H1 (cell line): Measurements from ENCODE around the gene GMEB2. TPM values are rescaled to one million over a fixed set of nuclear protein-coding genes. Genes with fewer than 3 reads are reported as not detected.

ENCODE experiments used
- CTCF ChIA-PET: fragments of 300-600 bp; sonication (Branson Sonifier 250); formaldehyde crosslinking; loops from one replicate; lab custom pipeline; 2021; ENCODE audit not compliant: partially characterized antibody; lab: Charles Lee
- POLR2A ChIA-PET: fragments of 300-600 bp; sonication (Branson Sonifier 250); formaldehyde crosslinking; loops from one replicate; lab custom pipeline; 2021; ENCODE audit warnings: inconsistent platforms; ENCODE audit not compliant: partially characterized antibody; lab: Charles Lee
- DNase-seq, 2 experiments: peaks; one replicate each; pipeline versions ENCODE4 v3.0.0 to v3.0.0-alpha.2; 2010 to 2022; ENCODE audit warnings: low spot score in 2 of 2, low read depth in 1 of 2, mixed read lengths in 1 of 2
- FAIRE-seq: peaks from 2 replicates; lab custom pipeline; 2011; peaks lifted over from hg19 to GRCh38; lab: Jason Lieb, UNC
- H2AFZ ChIP-seq: 2 replicates; pipeline ENCODE4 v1.8.1; 2012; ENCODE audit warnings: low read length, inconsistent platforms
- H2AK5ac ChIP-seq: 2 replicates; pipeline ENCODE4 v1.6.1; 2013; ENCODE audit warnings: low read depth, low read length
- H2BK120ac ChIP-seq: replicated peaks from 2 replicates; pipeline ENCODE3; 2013; ENCODE audit warnings: low read depth, low read length, inconsistent platforms
- H2BK12ac ChIP-seq: 2 replicates; pipeline ENCODE4 v1.6.1; 2013; ENCODE audit warnings: low read depth, low read length
- H2BK15ac ChIP-seq: 2 replicates; pipeline ENCODE4 v1.6.1; 2013; ENCODE audit warnings: low read length
- H2BK20ac ChIP-seq: 2 replicates; pipeline ENCODE4 v1.6.1; 2013; ENCODE audit warnings: low read length
- H2BK5ac ChIP-seq: 2 replicates; pipeline ENCODE4 v1.6.1; 2013; ENCODE audit warnings: low read depth, low read length
- H3K14ac ChIP-seq: 2 replicates; pipeline ENCODE4 v1.6.1; 2013; ENCODE audit warnings: inconsistent platforms; ENCODE audit not compliant: insufficient read length
- H3K18ac ChIP-seq: 2 replicates; pipeline ENCODE4 v1.6.1; 2013; ENCODE audit warnings: low read length; ENCODE audit errors: extremely low read depth
- H3K23ac ChIP-seq: 2 replicates; pipeline ENCODE4 v1.6.1; 2013; ENCODE audit warnings: inconsistent platforms; ENCODE audit not compliant: insufficient read length
- H3K23me2 ChIP-seq: 2 replicates; pipeline ENCODE4 v1.6.1; 2013; ENCODE audit warnings: low read depth, low read length
- H3K27ac ChIP-seq: 2 replicates; pipeline ENCODE4 v1.6.1; 2011; ENCODE audit warnings: low read depth, low read length, inconsistent platforms
- H3K27me3 ChIP-seq, 4 experiments: replicated peaks in 1 of 4; 1 replicate in 1 of 4; 2 replicates in 3 of 4; pipeline versions ENCODE4 v1.6.1 to v1.8.1; 2011 to 2013; ENCODE audit warnings: low read length in 3 of 4, mild to moderate bottlenecking in 3 of 4, inconsistent platforms in 2 of 4, mixed read lengths in 2 of 4, moderate library complexity in 1 of 4; ENCODE audit not compliant: control insufficient read depth in 3 of 4, insufficient read depth in 3 of 4; ENCODE audit errors: extremely low read depth in 1 of 4
- H3K36me3 ChIP-seq, 4 experiments: 2 replicates each; pipeline versions ENCODE4 v1.6.1 to v1.8.1; 2011 to 2013; ENCODE audit warnings: mild to moderate bottlenecking in 4 of 4, low read length in 3 of 4, moderate library complexity in 2 of 4, control low read depth in 1 of 4, inconsistent platforms in 1 of 4; ENCODE audit not compliant: insufficient read depth in 4 of 4, control insufficient read depth in 2 of 4
- H3K4ac ChIP-seq: replicated peaks from 2 replicates; pipeline ENCODE3; 2013; ENCODE audit warnings: low read length, low read depth, mixed read lengths, inconsistent platforms; ENCODE audit not compliant: insufficient read length
- H3K4me1 ChIP-seq, 4 experiments: replicated peaks in 1 of 4; 1 replicate in 1 of 4; 2 replicates in 3 of 4; pipeline versions ENCODE4 v1.6.1 to v1.8.1; 2011 to 2013; ENCODE audit warnings: low read length in 3 of 4, inconsistent platforms in 2 of 4, mixed read lengths in 1 of 4; ENCODE audit not compliant: insufficient read depth in 4 of 4, control insufficient read depth in 3 of 4
- H3K4me2 ChIP-seq, 2 experiments: 2 replicates each; pipeline versions ENCODE4 v1.6.1 to v1.8.1; 2011 to 2013; ENCODE audit warnings: low read depth in 2 of 2, low read length in 2 of 2, control low read depth in 1 of 2, inconsistent platforms in 1 of 2, mild to moderate bottlenecking in 1 of 2; ENCODE audit not compliant: insufficient read depth in 1 of 2
- H3K4me3 ChIP-seq, 4 experiments: fragments of 200-600, 300-600 bp in 1 of 4; sonication (generic), shearing (Covaris generic), sonication (Bioruptor Twin) in 1 of 4; 2 replicates each; pipeline versions ENCODE4 v1.5.1 to v1.8.1; 2011 to 2016; ENCODE audit warnings: low read length in 4 of 4, low read depth in 3 of 4, control low read depth in 2 of 4, inconsistent platforms in 2 of 4, mild to moderate bottlenecking in 2 of 4, mixed read lengths in 1 of 4, moderate library complexity in 1 of 4; ENCODE audit not compliant: insufficient read depth in 2 of 4; ENCODE audit errors: extremely low read depth in 1 of 4
- H3K56ac ChIP-seq: replicated peaks from 2 replicates; pipeline ENCODE3; 2013; ENCODE audit warnings: low read depth, mild to moderate bottlenecking, mixed read lengths, low read length, inconsistent platforms; ENCODE audit not compliant: insufficient read length
- H3K79me1 ChIP-seq: 2 replicates; pipeline ENCODE4 v1.6.1; 2013; ENCODE audit warnings: low read depth, low read length, control low read depth
- H3K79me2 ChIP-seq, 2 experiments: 2 replicates each; pipeline versions ENCODE4 v1.6.1 to v1.8.1; 2012 to 2013; ENCODE audit warnings: low read length in 2 of 2, mild to moderate bottlenecking in 2 of 2, inconsistent platforms in 1 of 2; ENCODE audit not compliant: insufficient read depth in 2 of 2, control insufficient read depth in 1 of 2
- H3K9ac ChIP-seq, 4 experiments: replicated peaks in 1 of 4; 1 replicate in 1 of 4; 2 replicates in 3 of 4; pipeline versions ENCODE4 v1.6.1 to v1.8.1; 2011 to 2013; ENCODE audit warnings: low read depth in 3 of 4, low read length in 3 of 4, control low read depth in 2 of 4, mild to moderate bottlenecking in 2 of 4, moderate library complexity in 2 of 4, inconsistent platforms in 1 of 4; ENCODE audit errors: extremely low read depth in 1 of 4
- H3K9me3 ChIP-seq, 2 experiments: 2 replicates each; pipeline versions ENCODE4 v1.6.1 to v1.8.1; 2012 to 2013; ENCODE audit warnings: mild to moderate bottlenecking in 2 of 2, moderate library complexity in 2 of 2, control low read depth in 1 of 2, inconsistent platforms in 1 of 2, low read depth in 1 of 2, low read length in 1 of 2, mixed read lengths in 1 of 2; ENCODE audit not compliant: insufficient read depth in 2 of 2
- H4K20me1 ChIP-seq, 2 experiments: replicated peaks in 1 of 2; 2 replicates each; pipeline versions ENCODE3 to v1.8.1; 2011 to 2013; ENCODE audit warnings: inconsistent platforms in 2 of 2, low read length in 2 of 2, mild to moderate bottlenecking in 1 of 2; ENCODE audit not compliant: insufficient read depth in 2 of 2, control insufficient read depth in 1 of 2
- H4K5ac ChIP-seq: 2 replicates; pipeline ENCODE4 v1.6.1; 2013; ENCODE audit warnings: low read length, low read depth, mixed read lengths, inconsistent platforms; ENCODE audit not compliant: insufficient read length
- H4K8ac ChIP-seq: 2 replicates; pipeline ENCODE4 v1.8.0; 2013; ENCODE audit warnings: mild to moderate bottlenecking, moderate library complexity, low read length, inconsistent platforms; ENCODE audit not compliant: insufficient read depth; ENCODE audit errors: extremely low read depth
- H4K91ac ChIP-seq: replicated peaks from 2 replicates; pipeline ENCODE3; 2013; ENCODE audit warnings: low read length, mixed read lengths, inconsistent platforms; ENCODE audit not compliant: insufficient read length
- BRCA1 ChIP-seq: IDR thresholded peaks from 2 replicates; pipeline ENCODE4 v1.6.1; 2012; ENCODE audit warnings: low read depth, low read length, improper control_type of control experiment
- CTBP2 ChIP-seq: IDR thresholded peaks from 2 replicates; pipeline ENCODE4 v1.7.0; 2011; ENCODE audit warnings: borderline replicate concordance, mild to moderate bottlenecking, moderate library complexity, mixed read lengths, low read length; ENCODE audit not compliant: insufficient read depth, insufficient read length
- GABPA ChIP-seq: IDR thresholded peaks from 2 replicates; pipeline ENCODE4 v1.6.1; 2011; ENCODE audit warnings: mild to moderate bottlenecking, low read length, moderate library complexity, borderline replicate concordance; ENCODE audit not compliant: insufficient read depth
- KDM4A ChIP-seq: IDR thresholded peaks from one replicate; pipeline ENCODE4 v1.7.1; 2012; ENCODE audit warnings: low read depth, mild to moderate bottlenecking, moderate library complexity, low read length, inconsistent platforms; ENCODE audit not compliant: severe bottlenecking
- NRF1 ChIP-seq: IDR thresholded peaks from 2 replicates; pipeline ENCODE4 v1.6.1; 2011; ENCODE audit warnings: mild to moderate bottlenecking, low read depth, low read length, improper control_type of control experiment
- RAD21 ChIP-seq, 2 experiments: IDR thresholded peaks in 1 of 2; conservative IDR thresholded peaks in 1 of 2; 2 replicates each; pipeline ENCODE4 v1.6.1; 2011; ENCODE audit warnings: low read depth in 2 of 2, low read length in 2 of 2, improper control_type of control experiment in 1 of 2, inconsistent platforms in 1 of 2, mild to moderate bottlenecking in 1 of 2, moderate library complexity in 1 of 2
- SP4 ChIP-seq: IDR thresholded peaks from 2 replicates; pipeline ENCODE4 v1.6.1; 2012; ENCODE audit warnings: low read length, inconsistent platforms
- WGBS, 2 experiments: shearing (Covaris generic) in 1 of 2; methylation state at CpG; one replicate each; pipeline versions ENCODE4 v1.1.6 to v1.1.7; 2013 to 2015; ENCODE audit warnings: low lambda C conversion rate in 2 of 2, mixed read lengths in 2 of 2, inconsistent platforms in 1 of 2, low coverage in 1 of 2, missing lambda C conversion rate in 1 of 2; ENCODE audit not compliant: insufficient replicate concordance in 2 of 2, insufficient coverage in 1 of 2, insufficient read length in 1 of 2; ENCODE audit errors: extremely low coverage in 1 of 2, missing lambda C conversion rate in 1 of 2; 5-methylcytosine and 5-hydroxymethylcytosine counted together
- polyA plus RNA-seq, 7 experiments: library from polyadenylated mRNA; depleted of rRNA in 3 of 7; stranded (reverse) in 5 of 7; unstranded in 2 of 7; fragments of >200 nt in 5 of 7; fragments of 200-250 nt in 2 of 7; gene quantifications; 1 replicate in 5 of 7; 2 replicates in 1 of 7; 4 replicates in 1 of 7; pipeline versions ENCODE4 v1.2.1 to v1.2.3, GENCODE V29; 2011 to 2013; ENCODE audit warnings: missing spikeins in 2 of 7, mixed read lengths in 2 of 7
- total RNA-seq: library from RNA; stranded (reverse); fragmentation: NEBNext Ultra II Directional; extraction: Animal tissue kit (Norgen Biotek cat#: 25700); gene quantifications from 2 replicates; pipeline ENCODE4 v1.2.1, GENCODE V29; 2021

The GMEB2 gene
- total and polyA plus RNA-seq, 2 of the 8 experiments (the other 6 are each of a cell fraction or from before 2014, with no cell fraction given): 12.9 to 14.2 TPM

GRCh38 chr20:63657937-63658748 lies 31.2 kb upstream of the GMEB2 start, which contains the start of gene RTEL1:
Gene RTEL1, plus strand, starts transcription at chr20:63658312. Its CDS starts 1,091 bp downstream, at chr20:63659403.
- H2BK120ac ChIP-seq: no peak within 1 kb of the TSS
- H3K4ac ChIP-seq: peak within 1 kb of the TSS; percentile 46
- no peaks in the 10 kb centered on the region; the same call in 1 of the 2 replicates for H3K79me1 ChIP-seq
- H3K36me3 ChIP-seq: peaks cover 0 to 11% (median 3%) of the 10 kb centered on the region in 4 experiments; a peak in 4 of 8 replicates
- H3K27ac ChIP-seq: no peak within 1 kb of the TSS; the same call in 1 of the 2 replicates
- H4K5ac ChIP-seq: peak within 1 kb of the TSS; percentile 96
- no peak for FAIRE-seq
- H3K23me2 ChIP-seq: peaks cover 11% of the 10 kb centered on the region
- peak in 1 of 2 experiments; percentile 96 for DNase-seq
- peak within 1 kb of the TSS; percentile 67; the same call in 1 of the 2 replicates for H2AK5ac ChIP-seq
- peaks cover 0 to 9% of the 10 kb centered on the region in 2 experiments; a peak in 1 of 4 replicates for H3K79me2 ChIP-seq
- H2BK15ac ChIP-seq: 0 out of 2 replicates have a peak within 1 kb of the TSS, but pooled peaks have one; percentile 53
- H3K4me3 ChIP-seq: peak within 1 kb of the TSS; percentile 75 to 96 (median 84)
- H2BK12ac ChIP-seq: peak within 1 kb of the TSS; percentile 27; the same call in 1 of the 2 replicates
- no peak within 1 kb of the TSS for H3K23ac ChIP-seq
- no peak within 1 kb of the TSS for H3K14ac ChIP-seq
- no peaks in the 10 kb centered on the region for H3K27me3 ChIP-seq
- peaks cover 0 to 16% (median 14%) of the 10 kb centered on the region in 4 experiments; a peak in 6 of 7 replicates for H3K4me1 ChIP-seq
- no peaks in the 10 kb centered on the region for H3K9me3 ChIP-seq
- CTCF ChIA-PET: interaction anchor here (1.0 to 1.3 kb wide), 4 partner anchors 12 to 113 kb away, joined by 3 to 4 read pairs (median 3); no protein-coding TSS in a partner anchor
- POLR2A ChIA-PET: interaction anchor here (0.5 to 1.9 kb wide), 22 partner anchors 10 to 393 kb away, joined by 3 to 15 read pairs (median 4); partner anchors contain the start of genes ARFRP1, PPDPF, TNFRSF6B and TPD52L2
- peak within 1 kb of the TSS; percentile 84 for H4K91ac ChIP-seq
- H3K9ac ChIP-seq: peak within 1 kb of the TSS in 3 of 4 experiments; percentile 56 to 62 (median 57); a peak in 6 of 7 replicates
- no peak within 1 kb of the TSS for H2BK20ac ChIP-seq
- H2BK5ac ChIP-seq: peak within 1 kb of the TSS; percentile 84
- peak within 1 kb of the TSS; percentile 76 to 81 for H3K4me2 ChIP-seq
- peaks cover 2 to 3% of the 10 kb centered on the region in 2 experiments for H4K20me1 ChIP-seq
- peak within 1 kb of the TSS; percentile 96 for H4K8ac ChIP-seq
- H3K56ac ChIP-seq: peak within 1 kb of the TSS; percentile 39
- 11% methylated on average over 64 of the region's 73 CpGs; no CpG with 5 or more reads in 1 of the 2 experiments for WGBS, 2 experiments
- H2AFZ ChIP-seq: peak within 1 kb of the TSS; percentile 74; the same call in 1 of the 2 replicates
- H3K18ac ChIP-seq: no peak within 1 kb of the TSS; the same call in 1 of the 2 replicates
- TF ChIP-seq GABPA (peak; percentile 99), KDM4A (peak; percentile 97), NRF1 (no peak), RAD21 (IDR thresholded peaks at IDR 0.05 in 1 of 2, conservative IDR thresholded peaks at IDR 0.05 in 1 of 2; ENCODE audit: low read depth in 2 of 2, low read length in 2 of 2) (no peak), SP4 (peak; percentile 75), BRCA1 (no peak), CTBP2 (no peak)
